ENCODE data around the gene NHS. TPM values are rescaled to one million over a fixed set of nuclear protein-coding genes. Genes with fewer than 3 reads are reported as not detected.

NHS gene
- total RNA-seq, 1 donor from 2014 or later = 6.6 TPM

GRCh38 chrX:17638731-17639130 is 263.7 kb downstream of the NHS start:
- peaks cover 4% of the 10 kb centered on the region for H4K20me1 ChIP-seq (ENCODE audit: insufficient read depth, low read length)
- no peak overlapping the region for H2AFZ ChIP-seq (ENCODE audit: low read depth, low read length)
- H3K4me2 ChIP-seq (ENCODE audit: low read length) = no peak overlapping the region
- TF ChIP-seq EZH2 (IDR thresholded peaks at IDR 0.05; ENCODE audit: insufficient read depth, low read length) (no peak), CTCF (IDR thresholded peaks at IDR 0.05; ENCODE audit: insufficient read depth, low read depth, low read length) (no peak)
- DNase-seq (ENCODE audit: low read depth) = no peak
- H3K27me3 ChIP-seq (ENCODE audit: insufficient read depth, low read length) = no peaks in the 10 kb centered on the region
- Mint-ChIP-seq H3K27me3 (ENCODE audit: low read depth, unreplicated experiment) (no peaks in the 10 kb centered on the region), H3K36me3 (ENCODE audit: low read depth, unreplicated experiment) (no peaks in the 10 kb centered on the region), H3K4me1 (ENCODE audit: low read depth, unreplicated experiment) (peaks cover 9% of the 10 kb centered on the region), H3K27ac (ENCODE audit: unreplicated experiment) (no peak overlapping the region), H3K9me3 (ENCODE audit: unreplicated experiment) (no peaks in the 10 kb centered on the region), H3K4me3 (ENCODE audit: unreplicated experiment) (no peak overlapping the region)
- H3K79me2 ChIP-seq (ENCODE audit: insufficient read depth, low read length) = no peaks in the 10 kb centered on the region
- no peaks in the 10 kb centered on the region for H3K9me3 ChIP-seq (ENCODE audit: insufficient read depth, low read depth, low read length)
- H3K4me1 ChIP-seq (ENCODE audit: insufficient read depth, low read length) = peaks cover 6% of the 10 kb centered on the region
- no peak overlapping the region for H3K9ac ChIP-seq (ENCODE audit: low read length)
- no peaks in the 10 kb centered on the region for H3K36me3 ChIP-seq (ENCODE audit: insufficient read depth, low read length)
- no peak for FAIRE-seq
- H3K27ac ChIP-seq (ENCODE audit: low read depth, low read length) = no peak overlapping the region
- no peak overlapping the region for H3K4me3 ChIP-seq (ENCODE audit: insufficient read depth, low read depth, low read length)

- Histone ChIP-seq H3K4me3 (ENCODE audit: insufficient read depth, low read depth, low read length) (no peak overlapping the region), H3K4me1 (ENCODE audit: insufficient read depth, low read length) (no peaks in the 10 kb centered on the region), H2AFZ (ENCODE audit: low read depth, low read length) (no peak overlapping the region), H3K4me2 (ENCODE audit: low read length) (no peak overlapping the region), H3K9ac (ENCODE audit: low read length) (no peak overlapping the region), H4K20me1 (ENCODE audit: insufficient read depth, low read length) (peaks cover 4% of the 10 kb centered on the region), H3K27me3 (ENCODE audit: insufficient read depth, low read length) (no peaks in the 10 kb centered on the region), H3K79me2 (ENCODE audit: insufficient read depth, low read length) (no peaks in the 10 kb centered on the region), H3K27ac (ENCODE audit: low read depth, low read length) (no peak overlapping the region), H3K9me3 (ENCODE audit: insufficient read depth, low read depth, low read length) (no peaks in the 10 kb centered on the region), H3K36me3 (ENCODE audit: insufficient read depth, low read length) (no peaks in the 10 kb centered on the region)
- DNase-seq (ENCODE audit: low read depth) (no peak), FAIRE-seq (no peak)
- Mint-ChIP-seq H3K9me3 (ENCODE audit: unreplicated experiment) (no peaks in the 10 kb centered on the region), H3K4me3 (ENCODE audit: unreplicated experiment) (no peak overlapping the region), H3K27ac (ENCODE audit: unreplicated experiment) (no peak overlapping the region), H3K27me3 (ENCODE audit: low read depth, unreplicated experiment) (peaks cover 3% of the 10 kb centered on the region), H3K4me1 (ENCODE audit: low read depth, unreplicated experiment) (peaks cover 5% of the 10 kb centered on the region), H3K36me3 (ENCODE audit: low read depth, unreplicated experiment) (no peaks in the 10 kb centered on the region)
- TF ChIP-seq CTCF (IDR thresholded peaks at IDR 0.05; ENCODE audit: insufficient read depth, low read depth, low read length) = no peak
- TF ChIP-seq EZH2 (IDR thresholded peaks at IDR 0.05; ENCODE audit: insufficient read depth, low read length) = no peak
These were observed 267.9 kb downstream of the NHS start for GRCh38 chrX:17642891-17643290.

GRCh38 chrX:17643528-17643927 is 268.5 kb downstream of the NHS start:
- Histone ChIP-seq H3K27me3 (ENCODE audit: insufficient read depth, low read length) (no peaks in the 10 kb centered on the region), H4K20me1 (ENCODE audit: insufficient read depth, low read length) (peaks cover 4% of the 10 kb centered on the region), H3K4me2 (ENCODE audit: low read length) (no peak overlapping the region), H3K9ac (ENCODE audit: low read length) (no peak overlapping the region), H3K79me2 (ENCODE audit: insufficient read depth, low read length) (no peaks in the 10 kb centered on the region), H3K36me3 (ENCODE audit: insufficient read depth, low read length) (no peaks in the 10 kb centered on the region), H2AFZ (ENCODE audit: low read depth, low read length) (no peak overlapping the region), H3K4me1 (ENCODE audit: insufficient read depth, low read length) (no peaks in the 10 kb centered on the region), H3K4me3 (ENCODE audit: insufficient read depth, low read depth, low read length) (no peak overlapping the region), H3K27ac (ENCODE audit: low read depth, low read length) (no peak overlapping the region), H3K9me3 (ENCODE audit: insufficient read depth, low read depth, low read length) (no peaks in the 10 kb centered on the region)
- Mint-ChIP-seq H3K9me3 (ENCODE audit: unreplicated experiment) (no peaks in the 10 kb centered on the region), H3K4me1 (ENCODE audit: low read depth, unreplicated experiment) (peaks cover 5% of the 10 kb centered on the region), H3K36me3 (ENCODE audit: low read depth, unreplicated experiment) (no peaks in the 10 kb centered on the region), H3K4me3 (ENCODE audit: unreplicated experiment) (no peak overlapping the region), H3K27me3 (ENCODE audit: low read depth, unreplicated experiment) (peaks cover 3% of the 10 kb centered on the region), H3K27ac (ENCODE audit: unreplicated experiment) (no peak overlapping the region)
- DNase-seq (ENCODE audit: low read depth) = no peak
- FAIRE-seq = peak; percentile 88
- TF ChIP-seq EZH2 (IDR thresholded peaks at IDR 0.05; ENCODE audit: insufficient read depth, low read length) = no peak
- TF ChIP-seq CTCF (IDR thresholded peaks at IDR 0.05; ENCODE audit: insufficient read depth, low read depth, low read length) = no peak
